Thyroid gland (tissue), 4 donors: ENCODE results near the gene OGA.

ENCODE experiments used
- CTCF ChIP-seq, 6 experiments: fragments of 200-600 bp in 3 of 6; fragments of 450-650 bp in 3 of 6; sonication (generic) in 3 of 6; IDR thresholded peaks; one replicate each; pipeline ENCODE4 v1.5.1; 2016 to 2019; ENCODE audit warnings: antibody characterized with exemption in 6 of 6, mild to moderate bottlenecking in 2 of 6, inconsistent platforms in 1 of 6, moderate library complexity in 1 of 6
- POLR2A ChIP-seq, 2 donors: fragments of 450-650 bp; IDR thresholded peaks; one replicate each; pipeline ENCODE4 v1.6.1; 2017; ENCODE audit warnings: antibody characterized with exemption in 2 of 2, mild to moderate bottlenecking in 2 of 2, moderate library complexity in 1 of 2

- TF ChIP-seq CTCF (IDR thresholded peaks at IDR 0.05) = peak in 1 of 6 experiments; percentile 5
- TF ChIP-seq POLR2A (IDR thresholded peaks at IDR 0.05) = no peak
These were observed 37.9 kb downstream of the OGA start for GRCh38 chr10:101780187-101780817.
